Measurements from ENCODE around the gene FSIP2.

Gene FSIP2

GRCh38 chr2:185802926-185803325 lies 64.3 kb downstream of the FSIP2 start:
- no peak overlapping the region for H3K4me3 ChIP-seq (ENCODE audit: control insufficient read depth, low read depth, low read length)
- no peak for DNase-seq (ENCODE audit: low read depth)
- no peak for TF ChIP-seq CTCF (conservative IDR thresholded peaks at IDR 0.05; ENCODE audit: control insufficient read depth, insufficient read depth, low read depth, low read length)

GRCh38 chr2:185806783-185807182 lies 68.2 kb downstream of the FSIP2 start:
- no peak for DNase-seq (ENCODE audit: low read depth)
- TF ChIP-seq CTCF (conservative IDR thresholded peaks at IDR 0.05; ENCODE audit: control insufficient read depth, insufficient read depth, low read depth, low read length): no peak
- no peak overlapping the region for H3K4me3 ChIP-seq (ENCODE audit: control insufficient read depth, low read depth, low read length)

GRCh38 chr2:185807351-185807750 lies 68.7 kb downstream of the FSIP2 start:
- no peak for TF ChIP-seq CTCF (conservative IDR thresholded peaks at IDR 0.05; ENCODE audit: control insufficient read depth, insufficient read depth, low read depth, low read length)
- H3K4me3 ChIP-seq (ENCODE audit: control insufficient read depth, low read depth, low read length): no peak overlapping the region
- peak; percentile 50 for DNase-seq (ENCODE audit: low read depth)

GRCh38 chr2:185811580-185811979 lies 73.0 kb downstream of the FSIP2 start:
- no peak for DNase-seq (ENCODE audit: low read depth)
- H3K4me3 ChIP-seq (ENCODE audit: control insufficient read depth, low read depth, low read length): no peak overlapping the region

GRCh38 chr2:185813707-185814106 lies 75.1 kb downstream of the FSIP2 start:
- no peak overlapping the region for H3K4me3 ChIP-seq (ENCODE audit: control insufficient read depth, low read depth, low read length)
- no peak for DNase-seq (ENCODE audit: low read depth)
- TF ChIP-seq CTCF (conservative IDR thresholded peaks at IDR 0.05; ENCODE audit: control insufficient read depth, insufficient read depth, low read depth, low read length): no peak

More at GRCh38 chr2:185811580-185811979, 73.0 kb downstream of the FSIP2 start:
- no peak for TF ChIP-seq CTCF (conservative IDR thresholded peaks at IDR 0.05; ENCODE audit: control insufficient read depth, insufficient read depth, low read depth, low read length)

GRCh38 chr2:185817991-185818390 lies 79.4 kb downstream of the FSIP2 start:
- TF ChIP-seq CTCF (conservative IDR thresholded peaks at IDR 0.05; ENCODE audit: control insufficient read depth, insufficient read depth, low read depth, low read length): no peak
- no peak for DNase-seq (ENCODE audit: low read depth)
- H3K4me3 ChIP-seq (ENCODE audit: control insufficient read depth, low read depth, low read length): no peak overlapping the region

- TF ChIP-seq CTCF (conservative IDR thresholded peaks at IDR 0.05; ENCODE audit: control insufficient read depth, insufficient read depth, low read depth, low read length): no peak
These were observed 82.9 kb downstream of the FSIP2 start for GRCh38 chr2:185821467-185821866.

More at GRCh38 chr2:185821467-185821866, 82.9 kb downstream of the FSIP2 start:
- no peak overlapping the region for H3K4me3 ChIP-seq (ENCODE audit: control insufficient read depth, low read depth, low read length)
- no peak for DNase-seq (ENCODE audit: low read depth)

All from fibroblast of mammary gland (primary cell).